HCT116 (cell line): ENCODE measurements around the gene DCUN1D2.

Experiments
- POLR2A ChIP-seq: IDR thresholded peaks from 2 replicates; pipeline ENCODE4 v1.7.0; 2011; ENCODE audit warnings: borderline replicate concordance; ENCODE audit not compliant: insufficient read depth, insufficient read length; ENCODE audit errors: extremely low read depth
- TCF7L2 ChIP-seq: IDR thresholded peaks from 2 replicates; pipeline ENCODE4 v1.7.0; 2011; ENCODE audit warnings: borderline replicate concordance, inconsistent platforms; ENCODE audit not compliant: insufficient read depth, insufficient read length; ENCODE audit errors: extremely low read depth
- YY1 ChIP-seq: IDR thresholded peaks from 2 replicates; pipeline ENCODE4 v1.6.1; 2011; ENCODE audit warnings: low read length, low read depth, moderate library complexity, mild to moderate bottlenecking; ENCODE audit not compliant: insufficient replicate concordance; ENCODE audit errors: extremely low read depth

GRCh38 chr13:113491982-113492381 is 1.5 kb upstream of the DCUN1D2 start:
- TF ChIP-seq TCF7L2: no peak
- TF ChIP-seq YY1: no peak
- TF ChIP-seq POLR2A: no peak
